ENCODE results near the gene OR1F1. TPM values are rescaled to one million over a fixed set of nuclear protein-coding genes. Genes with fewer than 3 reads are reported as not detected.

Gene OR1F1
- total and polyA plus RNA-seq, 7 donors, result not detected

GRCh38 chr16:3145660-3146059, 42.3 kb upstream of the OR1F1 start:
- peak; percentile 63 for DNase-seq
- Histone ChIP-seq H3K27ac (no peak overlapping the region), H3K27me3 (no peaks in the 10 kb centered on the region), H3K36me3 (peaks cover 0 to 25% (median 11%) of the 10 kb centered on the region in 4 donors), H3K9me3 (no peaks in the 10 kb centered on the region), H3K4me3 (no peak overlapping the region), H3K4me1 (peaks cover 0 to 12% (median 8%) of the 10 kb centered on the region in 4 donors)
- TF ChIP-seq POLR2A (IDR thresholded peaks at IDR 0.05), result no peak
- no peak for TF ChIP-seq POLR2AphosphoS5 (IDR thresholded peaks at IDR 0.05)
- TF ChIP-seq, protein P1, sequence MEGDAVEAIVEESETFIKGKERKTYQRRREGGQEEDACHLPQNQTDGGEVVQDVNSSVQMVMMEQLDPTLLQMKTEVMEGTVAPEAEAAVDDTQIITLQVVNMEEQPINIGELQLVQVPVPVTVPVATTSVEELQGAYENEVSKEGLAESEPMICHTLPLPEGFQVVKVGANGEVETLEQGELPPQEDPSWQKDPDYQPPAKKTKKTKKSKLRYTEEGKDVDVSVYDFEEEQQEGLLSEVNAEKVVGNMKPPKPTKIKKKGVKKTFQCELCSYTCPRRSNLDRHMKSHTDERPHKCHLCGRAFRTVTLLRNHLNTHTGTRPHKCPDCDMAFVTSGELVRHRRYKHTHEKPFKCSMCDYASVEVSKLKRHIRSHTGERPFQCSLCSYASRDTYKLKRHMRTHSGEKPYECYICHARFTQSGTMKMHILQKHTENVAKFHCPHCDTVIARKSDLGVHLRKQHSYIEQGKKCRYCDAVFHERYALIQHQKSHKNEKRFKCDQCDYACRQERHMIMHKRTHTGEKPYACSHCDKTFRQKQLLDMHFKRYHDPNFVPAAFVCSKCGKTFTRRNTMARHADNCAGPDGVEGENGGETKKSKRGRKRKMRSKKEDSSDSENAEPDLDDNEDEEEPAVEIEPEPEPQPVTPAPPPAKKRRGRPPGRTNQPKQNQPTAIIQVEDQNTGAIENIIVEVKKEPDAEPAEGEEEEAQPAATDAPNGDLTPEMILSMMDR (IDR thresholded peaks at IDR 0.05), result no peak
- no peak for TF ChIP-seq EP300 (IDR thresholded peaks at IDR 0.05)
- 85% methylated on average over 12 of the region's 12 CpGs for WGBS, 2 donors
- intact Hi-C loops (cut with DNase I), result no loop called here

GRCh38 chr16:3147046-3147756, 40.8 kb upstream of the OR1F1 start:
- H3K27me3 ChIP-seq, result no peaks in the 10 kb centered on the region
- H3K9me3 ChIP-seq, result no peaks in the 10 kb centered on the region
- H3K27ac ChIP-seq, result no peak overlapping the region
- WGBS, 2 donors, result 88 to 94% methylated on average over 16 of the region's 16 CpGs
- no peak for DNase-seq
- H3K4me1 ChIP-seq, result peaks cover 0 to 28% (median 20%) of the 10 kb centered on the region in 4 donors
- H3K4me3 ChIP-seq, result no peak overlapping the region
- TF ChIP-seq EP300 (IDR thresholded peaks at IDR 0.05) (no peak), POLR2A (IDR thresholded peaks at IDR 0.05) (no peak), POLR2AphosphoS5 (IDR thresholded peaks at IDR 0.05) (no peak)
- TF ChIP-seq, protein P1 (IDR thresholded peaks at IDR 0.05), result no peak
- H3K36me3 ChIP-seq, result peaks cover 0 to 9% (median 3%) of the 10 kb centered on the region in 4 donors
- intact Hi-C loops (cut with DNase I), result no loop called here

DNA sequence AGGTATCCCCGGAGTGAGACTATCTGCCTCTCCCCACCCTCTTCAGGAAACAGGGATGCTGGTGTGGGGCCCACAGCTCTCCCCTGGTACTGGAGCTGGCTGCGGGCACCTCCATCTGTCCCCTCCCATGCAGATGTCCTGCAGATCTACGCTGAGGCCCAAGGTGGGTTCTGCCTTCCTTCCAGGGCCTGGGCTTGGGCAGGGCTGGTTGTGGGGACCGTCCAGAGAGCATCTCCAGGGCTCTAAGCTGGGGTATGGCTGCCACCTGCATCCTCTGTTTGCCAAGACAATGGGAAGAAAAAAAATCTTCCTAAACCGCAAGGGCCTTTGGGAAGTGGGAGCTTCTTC, 40.3 kb upstream of the OR1F1 start:
- intact Hi-C loops (cut with DNase I), result no loop called here
- WGBS, 2 donors, result 94 to 95% methylated on average over 5 of the region's 5 CpGs
- DNase-seq, result no peak
- H3K27ac ChIP-seq, result no peak overlapping the region
- no peak overlapping the region for H3K4me3 ChIP-seq
- H3K9me3 ChIP-seq, result no peaks in the 10 kb centered on the region
- H3K36me3 ChIP-seq, result peaks cover 0 to 4% (median 1%) of the 10 kb centered on the region in 4 donors
- no peaks in the 10 kb centered on the region for H3K27me3 ChIP-seq
- TF ChIP-seq POLR2A (IDR thresholded peaks at IDR 0.05), result no peak
- no peak for TF ChIP-seq EP300 (IDR thresholded peaks at IDR 0.05)
- no peak for TF ChIP-seq POLR2AphosphoS5 (IDR thresholded peaks at IDR 0.05)
- H3K4me1 ChIP-seq, result peaks cover 0 to 28% (median 24%) of the 10 kb centered on the region in 4 donors

DNA sequence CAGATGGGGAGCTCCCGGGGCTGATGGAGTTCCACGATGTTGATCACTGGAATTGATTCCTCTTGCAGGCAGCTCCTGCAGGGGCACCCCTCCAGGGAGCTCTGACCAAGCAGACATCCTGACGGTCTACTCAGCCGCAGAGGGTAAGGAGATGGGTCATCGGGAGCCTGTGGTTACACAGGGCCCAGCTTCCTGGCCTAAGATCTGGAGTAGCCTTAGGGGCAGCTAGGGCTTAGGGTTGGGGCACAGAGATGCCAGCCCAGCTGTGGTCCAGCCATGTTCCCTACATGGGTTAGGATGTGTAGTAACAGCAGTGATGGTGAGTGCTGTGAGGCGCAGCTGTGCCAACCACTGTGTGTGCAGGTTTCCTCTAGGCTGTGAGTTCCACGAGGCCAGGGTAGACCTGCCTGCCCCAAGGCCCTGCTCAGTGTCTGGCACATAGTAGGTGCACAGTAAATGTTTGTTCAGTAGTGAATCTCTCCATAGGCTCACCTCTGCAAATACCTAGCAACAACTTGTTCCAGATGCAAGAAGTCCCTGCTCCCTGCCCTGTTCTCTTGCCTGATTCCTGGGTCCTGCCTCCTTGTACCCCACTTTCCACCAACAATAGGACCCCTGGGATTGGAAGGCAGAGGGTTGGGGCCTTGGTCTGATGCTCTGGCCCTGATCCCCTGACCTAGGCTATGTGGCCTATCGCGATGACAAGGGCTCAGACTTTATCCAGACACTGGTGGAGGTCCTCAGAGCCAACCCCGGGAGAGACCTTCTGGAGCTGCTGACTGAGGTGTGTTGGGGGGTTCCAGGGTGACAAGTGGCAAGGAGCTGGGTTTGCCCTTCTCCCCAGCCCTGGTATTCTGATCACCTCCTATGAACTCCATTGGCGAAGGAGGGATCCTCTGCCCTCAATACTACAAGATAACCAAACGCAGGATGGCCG, 39.5 kb upstream of the OR1F1 start:
- no peak for DNase-seq
- H3K4me3 ChIP-seq, result no peak overlapping the region
- H3K27me3 ChIP-seq, result no peaks in the 10 kb centered on the region
- intact Hi-C loops (cut with DNase I), result no loop called here
- H3K9me3 ChIP-seq, result no peaks in the 10 kb centered on the region
- no peak overlapping the region for H3K27ac ChIP-seq
- 94 to 95% methylated on average over 13 of the region's 13 CpGs for WGBS, 2 donors
- H3K36me3 ChIP-seq, result no peaks in the 10 kb centered on the region
- peaks cover 0 to 28% (median 24%) of the 10 kb centered on the region in 4 donors for H3K4me1 ChIP-seq
- TF ChIP-seq, protein P1 (IDR thresholded peaks at IDR 0.05), result no peak
- TF ChIP-seq POLR2AphosphoS5 (IDR thresholded peaks at IDR 0.05) (no peak), POLR2A (IDR thresholded peaks at IDR 0.05) (no peak)

DNA sequence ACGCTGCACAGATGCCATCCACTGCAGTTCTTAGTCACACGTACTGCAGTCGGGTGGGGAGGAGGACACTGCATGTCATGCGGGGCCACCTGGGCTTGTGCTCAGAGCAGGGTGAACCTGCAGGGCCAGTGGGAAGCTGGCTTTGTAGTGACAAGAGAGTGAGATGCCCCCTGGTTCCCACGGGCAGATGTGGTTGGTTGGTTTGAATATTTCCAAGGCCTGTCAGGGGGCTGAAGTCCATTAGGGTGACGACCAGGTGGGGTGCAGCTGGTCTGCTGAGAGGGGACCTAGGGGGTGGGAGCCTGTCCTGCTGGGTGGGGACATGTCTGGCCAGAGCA, 38.8 kb upstream of the OR1F1 start:
- DNase-seq, result no peak
- 75 to 89% methylated on average over 6 of the region's 6 CpGs for WGBS, 2 donors
- TF ChIP-seq EP300 (IDR thresholded peaks at IDR 0.05) (no peak), POLR2A (IDR thresholded peaks at IDR 0.05) (no peak), POLR2AphosphoS5 (IDR thresholded peaks at IDR 0.05) (no peak)
- TF ChIP-seq, protein P1 (IDR thresholded peaks at IDR 0.05), result no peak
- Histone ChIP-seq H3K4me3 (peak overlapping the region in 2 of 4 donors; percentile 69 to 72), H3K27me3 (no peaks in the 10 kb centered on the region), H3K27ac (peak overlapping the region; percentile 80 to 93 (median 88)), H3K4me1 (peaks cover 0 to 28% (median 24%) of the 10 kb centered on the region in 4 donors), H3K9me3 (no peaks in the 10 kb centered on the region), H3K36me3 (no peaks in the 10 kb centered on the region)
- intact Hi-C loops (cut with DNase I), result no loop called here

All from sigmoid colon (tissue), 7 donors.